Fibroblast of pulmonary artery (primary cell): ENCODE data around the gene AGAP1.

ENCODE experiments used
- DNase-seq: peaks from one replicate; pipeline ENCODE4 v3.0.0-alpha.2; 2010; ENCODE audit warnings: low read depth
- H3K4me3 ChIP-seq: replicated peaks from 2 replicates; pipeline ENCODE4 v1.5.1; 2011; ENCODE audit warnings: low read depth, mild to moderate bottlenecking, control low read depth, low read length, moderate library complexity
- TF ChIP-seq, protein P1 (sequence below): IDR thresholded peaks from 2 replicates; pipeline ENCODE4 v1.5.1; 2011; ENCODE audit warnings: mild to moderate bottlenecking, control low read depth, low read length, inconsistent platforms; ENCODE audit errors: missing control alignments

The AGAP1 gene

DNA sequence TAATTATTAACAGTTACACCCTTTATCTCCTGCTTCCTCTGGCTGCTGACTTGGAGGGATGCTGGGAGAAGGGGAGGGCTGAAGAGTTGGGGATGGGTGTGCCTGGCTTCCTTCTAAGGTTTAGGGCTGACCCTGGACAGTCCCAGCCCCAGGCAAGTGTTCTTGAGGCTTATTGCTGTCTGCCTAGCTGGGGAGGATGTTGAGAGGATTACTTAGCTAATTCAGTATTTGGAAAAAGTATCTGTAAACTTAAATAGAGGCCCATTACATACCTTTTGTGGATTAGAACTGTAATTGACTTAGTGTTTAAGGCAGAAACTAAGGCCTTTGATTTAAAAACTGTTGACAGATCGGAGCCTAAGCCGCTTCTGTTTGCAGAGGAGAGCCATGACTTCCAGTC lies 67.6 kb downstream of the AGAP1 start:
- DNase-seq: no peak
- TF ChIP-seq, protein P1, sequence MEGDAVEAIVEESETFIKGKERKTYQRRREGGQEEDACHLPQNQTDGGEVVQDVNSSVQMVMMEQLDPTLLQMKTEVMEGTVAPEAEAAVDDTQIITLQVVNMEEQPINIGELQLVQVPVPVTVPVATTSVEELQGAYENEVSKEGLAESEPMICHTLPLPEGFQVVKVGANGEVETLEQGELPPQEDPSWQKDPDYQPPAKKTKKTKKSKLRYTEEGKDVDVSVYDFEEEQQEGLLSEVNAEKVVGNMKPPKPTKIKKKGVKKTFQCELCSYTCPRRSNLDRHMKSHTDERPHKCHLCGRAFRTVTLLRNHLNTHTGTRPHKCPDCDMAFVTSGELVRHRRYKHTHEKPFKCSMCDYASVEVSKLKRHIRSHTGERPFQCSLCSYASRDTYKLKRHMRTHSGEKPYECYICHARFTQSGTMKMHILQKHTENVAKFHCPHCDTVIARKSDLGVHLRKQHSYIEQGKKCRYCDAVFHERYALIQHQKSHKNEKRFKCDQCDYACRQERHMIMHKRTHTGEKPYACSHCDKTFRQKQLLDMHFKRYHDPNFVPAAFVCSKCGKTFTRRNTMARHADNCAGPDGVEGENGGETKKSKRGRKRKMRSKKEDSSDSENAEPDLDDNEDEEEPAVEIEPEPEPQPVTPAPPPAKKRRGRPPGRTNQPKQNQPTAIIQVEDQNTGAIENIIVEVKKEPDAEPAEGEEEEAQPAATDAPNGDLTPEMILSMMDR: no peak

DNA sequence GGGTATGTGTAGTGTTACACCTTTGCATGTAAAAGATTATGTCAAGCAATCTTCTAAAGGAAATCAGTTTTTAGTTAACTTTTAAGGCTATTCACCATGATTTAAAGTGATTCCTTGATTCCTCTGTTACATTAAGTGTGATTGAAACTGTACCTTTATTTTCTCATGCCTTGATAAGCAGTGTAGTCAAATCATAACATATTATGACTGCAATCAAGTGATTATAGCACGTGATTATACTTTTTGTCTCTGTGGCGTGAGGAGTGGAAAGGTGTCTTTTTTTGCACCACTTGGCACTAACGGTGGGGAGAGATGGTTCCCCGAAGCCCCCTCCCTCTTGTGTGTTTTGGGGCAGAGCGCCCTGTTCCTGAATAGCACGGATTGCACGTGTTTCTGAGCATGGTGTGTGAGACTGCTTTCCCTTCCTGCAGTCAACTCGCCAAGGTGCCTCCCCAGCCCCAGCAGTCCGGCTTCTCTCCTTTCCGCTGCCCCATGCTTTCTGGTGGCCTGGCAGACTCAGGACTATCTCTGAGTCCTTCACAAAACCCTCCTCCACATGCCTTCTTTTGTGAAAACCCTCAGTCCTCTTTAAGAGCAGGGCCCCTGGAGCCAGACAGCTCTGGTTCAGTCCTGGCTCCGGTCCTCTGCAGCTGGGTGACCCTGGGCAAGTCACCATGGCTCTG lies 68.4 kb downstream of the AGAP1 start:
- TF ChIP-seq, protein P1: no peak
- H3K4me3 ChIP-seq: no peak overlapping the region
- no peak for DNase-seq

More for the DNA sequence above, 67.6 kb downstream of the AGAP1 start:
- H3K4me3 ChIP-seq: no peak overlapping the region

DNA sequence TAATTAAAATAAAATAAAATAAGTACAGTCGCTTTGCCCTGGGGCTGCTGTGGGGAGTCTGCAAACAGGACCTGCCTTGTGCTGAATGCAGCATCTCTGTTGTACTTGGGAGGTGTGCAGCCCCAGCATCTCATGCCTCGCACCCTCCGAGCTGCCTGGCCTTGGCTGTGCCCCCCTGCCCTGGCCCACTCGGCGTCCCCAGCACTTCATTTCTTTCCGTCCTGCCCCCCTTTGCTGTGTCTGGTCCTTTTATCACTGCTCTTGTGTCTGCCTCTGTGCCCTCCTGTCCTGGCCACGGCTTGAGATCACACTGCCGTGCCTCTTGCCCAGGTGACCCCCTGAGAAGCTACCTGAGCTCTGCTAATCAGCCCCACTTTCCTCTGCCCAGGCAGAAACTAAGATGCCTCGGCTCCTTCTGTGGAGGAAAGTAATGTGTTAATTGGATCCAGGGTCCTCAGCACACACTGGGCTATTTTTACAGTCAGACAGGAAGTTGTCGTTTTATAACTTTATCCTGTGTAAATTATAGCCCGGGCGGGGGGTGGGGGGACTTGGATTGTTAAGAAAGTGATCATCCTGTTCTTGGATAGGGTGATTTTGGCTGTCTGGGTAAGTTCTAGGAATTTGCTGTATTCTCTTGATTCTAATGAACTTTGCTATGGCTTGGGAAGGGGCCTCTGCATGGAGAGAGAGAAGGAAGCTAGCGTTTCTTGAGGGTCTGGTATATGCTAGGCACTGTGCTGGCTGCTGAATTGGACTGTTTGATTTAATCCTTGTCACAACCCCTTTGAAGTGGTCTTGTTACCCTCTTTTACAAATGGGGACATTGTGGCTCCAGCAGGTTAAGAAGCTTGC lies 69.4 kb downstream of the AGAP1 start:
- no peak overlapping the region for H3K4me3 ChIP-seq
- no peak for DNase-seq
- TF ChIP-seq, protein P1: no peak

DNA sequence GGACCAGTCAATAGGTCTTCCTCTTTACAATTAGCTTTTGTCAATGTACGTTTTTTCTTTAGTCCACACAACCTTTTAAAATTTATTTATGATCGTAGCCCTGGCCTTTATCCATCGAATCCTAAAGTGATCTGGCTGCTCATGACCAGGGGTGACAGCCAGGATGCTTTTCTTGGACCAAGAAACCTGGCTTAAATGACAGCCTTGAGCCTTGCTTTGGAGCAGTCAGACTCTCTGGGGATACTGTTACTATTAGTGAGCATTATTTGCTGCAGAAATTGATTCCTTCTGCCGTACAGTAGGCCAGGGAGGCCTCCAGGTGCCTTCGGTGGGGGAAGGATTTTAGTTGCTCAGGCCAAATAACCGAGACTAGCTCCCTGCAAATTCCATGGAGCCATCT lies 70.2 kb downstream of the AGAP1 start:
- TF ChIP-seq, protein P1: no peak

DNA sequence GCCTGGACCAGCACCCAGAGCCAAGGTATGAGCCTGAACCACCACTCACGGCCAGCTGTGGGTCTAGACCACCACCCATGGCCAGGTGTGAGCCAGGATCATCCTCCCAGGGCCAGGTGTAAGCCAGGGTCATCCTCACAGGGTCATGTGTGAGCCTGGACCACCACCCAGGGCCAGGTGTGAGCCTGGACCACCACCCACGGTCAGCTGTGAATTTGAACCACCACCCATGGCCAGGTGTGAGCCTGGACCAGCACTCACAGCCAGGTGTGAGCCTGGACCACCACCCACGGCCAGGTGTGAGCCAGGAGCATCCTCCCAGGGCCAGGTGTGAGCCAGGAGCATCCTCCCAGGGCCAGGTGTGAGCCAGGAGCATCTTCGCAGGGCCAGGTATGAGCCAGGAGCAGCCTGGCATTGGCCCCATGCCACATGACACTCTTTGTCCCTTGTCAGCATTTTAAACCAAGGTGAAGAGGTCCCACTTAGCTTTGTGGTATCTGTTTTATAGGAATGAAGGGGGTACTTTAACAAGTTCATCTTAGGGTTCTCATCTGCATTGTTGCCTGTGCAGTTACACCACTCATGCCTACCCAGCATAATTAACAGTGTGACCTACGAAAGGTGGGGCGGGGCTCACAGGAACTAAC lies 71.2 kb downstream of the AGAP1 start:
- TF ChIP-seq, protein P1: no peak
- no peak for DNase-seq

More for the DNA sequence above, 70.2 kb downstream of the AGAP1 start:
- no peak for DNase-seq
- H3K4me3 ChIP-seq: no peak overlapping the region

DNA sequence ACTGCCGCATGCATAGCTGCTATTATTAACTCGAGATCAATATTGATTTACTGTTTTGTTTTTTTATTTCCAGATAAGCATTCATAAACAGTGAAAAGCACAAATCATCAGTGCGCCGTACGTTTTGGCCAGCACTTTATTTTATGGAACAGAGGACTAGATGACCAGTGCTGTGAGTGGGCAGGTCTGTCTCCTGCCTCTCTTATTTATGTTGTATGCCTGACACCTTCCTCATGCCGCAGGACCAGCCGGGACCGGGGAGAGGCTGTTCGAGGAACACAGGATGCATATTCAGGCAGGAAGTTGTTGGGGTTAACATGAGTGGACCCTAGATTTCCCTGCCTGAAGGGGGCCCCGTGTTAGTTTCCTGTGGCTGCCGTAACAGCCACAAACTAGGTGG lies 72.6 kb downstream of the AGAP1 start:
- H3K4me3 ChIP-seq: no peak overlapping the region
- DNase-seq: no peak
- TF ChIP-seq, protein P1: no peak

More for the DNA sequence above, 71.2 kb downstream of the AGAP1 start:
- no peak overlapping the region for H3K4me3 ChIP-seq
